NCI-H2081 treated with DMSO at 0.1 percent for 48 hours (cell line): ENCODE results near the gene RAP1GDS1.

ENCODE experiments used
- DNase-seq: peaks from one replicate; lab custom pipeline; 2025; lab: John Stamatoyannopoulos, UW

RAP1GDS1 gene

GRCh38 chr4:98482847-98483806, 221.9 kb downstream of the RAP1GDS1 start:
- DNase-seq: no peak

- DNase-seq: no peak
Measured at GRCh38 chr4:98484031-98484430, 222.8 kb downstream of the RAP1GDS1 start.

- DNase-seq: no peak
Measured at GRCh38 chr4:98485816-98486345, 224.7 kb downstream of the RAP1GDS1 start.

- no peak for DNase-seq
Measured at GRCh38 chr4:98490251-98490650, 229.1 kb downstream of the RAP1GDS1 start.

GRCh38 chr4:98491899-98492559, 230.8 kb downstream of the RAP1GDS1 start:
- no peak for DNase-seq

- DNase-seq: no peak
Measured at GRCh38 chr4:98493296-98493695, 232.1 kb downstream of the RAP1GDS1 start.
